T-helper 22 cell (primary cell): ENCODE measurements around the gene CD53.
"Not testable (repeated sequence)": the region's sequence is repeated elsewhere in the genome, so short reads cannot be mapped to it uniquely, and the experiment has no call there.

Source experiments
- DNase-seq: peaks from one replicate; pipeline ENCODE4 v3.0.0-alpha.2; 2020; ENCODE audit warnings: low read depth

The CD53 gene

GRCh38 chr1:110872745-110873720, at the start of gene CD53:
TSS of gene CD53 (plus strand) at chr1:110873148. CDS start at chr1:110891409, 18,261 bp downstream.
- peak; percentile 46 for DNase-seq

- DNase-seq: no peak
These were observed 48.8 kb upstream of the CD53 start for GRCh38 chr1:110824192-110824591.

- DNase-seq: peak; percentile 2
These were observed 42.9 kb upstream of the CD53 start for GRCh38 chr1:110829955-110830553.

- not testable (repeated sequence) for DNase-seq
These were observed 39.2 kb upstream of the CD53 start for GRCh38 chr1:110833779-110834178.

GRCh38 chr1:110846861-110847260, 26.1 kb upstream of the CD53 start:
- no peak for DNase-seq

GRCh38 chr1:110850145-110850544, 22.8 kb upstream of the CD53 start:
- DNase-seq: no peak

- DNase-seq: no peak
These were observed 22.3 kb upstream of the CD53 start for GRCh38 chr1:110850627-110851026.

- no peak for DNase-seq
These were observed 19.8 kb upstream of the CD53 start for GRCh38 chr1:110853135-110853534.

GRCh38 chr1:110856410-110856809, 16.5 kb upstream of the CD53 start:
- no peak for DNase-seq

GRCh38 chr1:110857964-110858948, 14.7 kb upstream of the CD53 start:
- no peak for DNase-seq

- no peak for DNase-seq
These were observed 13.9 kb upstream of the CD53 start for GRCh38 chr1:110859062-110859461.

- no peak for DNase-seq
These were observed 12.8 kb upstream of the CD53 start for GRCh38 chr1:110860174-110860573.

GRCh38 chr1:110860620-110861019, 12.3 kb upstream of the CD53 start:
- DNase-seq: not testable (repeated sequence)

GRCh38 chr1:110861942-110862341, 11.0 kb upstream of the CD53 start:
- DNase-seq: not testable (repeated sequence)

GRCh38 chr1:110864287-110864686, 8.7 kb upstream of the CD53 start:
- no peak for DNase-seq

GRCh38 chr1:110870721-110871388, 2.1 kb upstream of the CD53 start:
- no peak for DNase-seq

- no peak for DNase-seq
These were observed 593 bp upstream of the CD53 start for GRCh38 chr1:110872366-110872744.

GRCh38 chr1:110873856-110874255, 908 bp downstream of the CD53 start:
- DNase-seq: no peak

GRCh38 chr1:110874324-110875215, 1.6 kb downstream of the CD53 start:
- DNase-seq: no peak

GRCh38 chr1:110875216-110875731, 2.3 kb downstream of the CD53 start:
- DNase-seq: no peak
